Endothelial cell of umbilical vein (primary cell): ENCODE results near the gene PDLIM1. TPM values are rescaled to one million over a fixed set of nuclear protein-coding genes. Genes with fewer than 3 reads are reported as not detected.

ENCODE experiments used
- BruUV-seq: library from RNA; stranded (reverse); fragments of 400-500 nt; replicated peaks from 2 replicates; lab custom pipeline; 2021; lab: Mats Ljungman, UMichigan
- CTCF ChIA-PET: fragments of 300-600, 350-600 bp; sonication (Branson Sonifier 250); formaldehyde crosslinking; loops from one replicate; lab custom pipeline; 2021; ENCODE audit warnings: antibody characterized with exemption, inconsistent platforms; lab: Charles Lee
- POLR2A ChIA-PET: fragments of 300-600, 350-600 bp; sonication (Branson Sonifier 250); formaldehyde crosslinking; loops from one replicate; lab custom pipeline; 2021; ENCODE audit warnings: antibody characterized with exemption, inconsistent platforms; lab: Charles Lee
- DNase-seq: peaks from one replicate; pipeline ENCODE4 v3.0.0-alpha.2; 2011; ENCODE audit warnings: low read depth, low spot score
- FAIRE-seq: peaks from 2 replicates; lab custom pipeline; 2011; peaks lifted over from hg19 to GRCh38; lab: Jason Lieb, UNC
- H2AFZ ChIP-seq: 2 replicates; pipeline ENCODE4 v1.6.0; 2012; ENCODE audit warnings: low read depth, low read length, control low read depth, inconsistent platforms
- H3K27ac ChIP-seq: 2 replicates; pipeline ENCODE4 v1.5.1; 2011; ENCODE audit warnings: low read depth, mild to moderate bottlenecking, control low read depth, low read length, moderate library complexity; ENCODE audit not compliant: insufficient read depth
- H3K27me3 ChIP-seq, 2 experiments: 2 replicates each; pipeline versions ENCODE4 v1.6.0 to v1.6.1; 2011; ENCODE audit warnings: low read length in 2 of 2, mixed read lengths in 1 of 2; ENCODE audit not compliant: control insufficient read depth in 2 of 2, insufficient read depth in 2 of 2
- H3K36me3 ChIP-seq, 2 experiments: 2 replicates in 1 of 2; 3 replicates in 1 of 2; pipeline ENCODE4 v1.5.1; 2011; ENCODE audit warnings: low read length in 2 of 2, mild to moderate bottlenecking in 1 of 2, moderate library complexity in 1 of 2; ENCODE audit not compliant: control insufficient read depth in 2 of 2, insufficient read depth in 2 of 2; ENCODE audit errors: extremely low read depth in 1 of 2
- H3K4me1 ChIP-seq: 3 replicates; pipeline ENCODE4 v1.5.1; 2011; ENCODE audit warnings: mild to moderate bottlenecking, low read length; ENCODE audit not compliant: control insufficient read depth, insufficient read depth; ENCODE audit errors: extremely low read depth
- H3K4me2 ChIP-seq: 2 replicates; pipeline ENCODE4 v1.6.1; 2011; ENCODE audit warnings: low read length, control low read depth, mixed read lengths; ENCODE audit not compliant: insufficient read depth
- H3K4me3 ChIP-seq, 3 experiments: fragments of 200-600 bp in 1 of 3; sonication (generic), shearing (Covaris generic) in 1 of 3; replicated peaks in 1 of 3; 2 replicates each; pipeline ENCODE4 v1.5.1; 2011 to 2016; ENCODE audit warnings: control low read depth in 3 of 3, low read length in 3 of 3, mild to moderate bottlenecking in 2 of 3, inconsistent platforms in 1 of 3, low read depth in 1 of 3, moderate library complexity in 1 of 3; ENCODE audit not compliant: insufficient read depth in 1 of 3
- H3K79me2 ChIP-seq: 2 replicates; pipeline ENCODE4 v1.6.0; 2012; ENCODE audit warnings: low read length, inconsistent platforms; ENCODE audit not compliant: control insufficient read depth, insufficient read depth
- H3K9ac ChIP-seq: replicated peaks from 2 replicates; pipeline ENCODE3; 2011; ENCODE audit warnings: low read length, control low read depth; ENCODE audit not compliant: insufficient read depth; ENCODE audit errors: extremely low read depth
- H3K9me1 ChIP-seq: replicated peaks from 3 replicates; pipeline ENCODE4 v1.6.0; 2011; ENCODE audit warnings: mild to moderate bottlenecking, low read length; ENCODE audit not compliant: control insufficient read depth, insufficient read depth; ENCODE audit errors: extremely low read depth
- H3K9me3 ChIP-seq: replicated peaks from 2 replicates; pipeline ENCODE4 v1.5.1; 2012; ENCODE audit warnings: low read length, inconsistent platforms; ENCODE audit not compliant: control insufficient read depth, insufficient read depth
- H4K20me1 ChIP-seq: replicated peaks from 2 replicates; pipeline ENCODE3; 2011; ENCODE audit warnings: mild to moderate bottlenecking, low read length; ENCODE audit not compliant: control insufficient read depth, insufficient read depth; ENCODE audit errors: extremely low read depth
- CTCF ChIP-seq, 2 donors: IDR thresholded peaks; 1 replicate in 1 of 2; 2 replicates in 1 of 2; pipeline ENCODE4 v1.5.1; 2011; ENCODE audit warnings: low read length in 2 of 2, mild to moderate bottlenecking in 2 of 2, moderate library complexity in 2 of 2, control low read depth in 1 of 2, inconsistent platforms in 1 of 2, low read depth in 1 of 2; ENCODE audit not compliant: insufficient read depth in 1 of 2; ENCODE audit errors: extremely low read depth in 1 of 2
- EZH2 ChIP-seq: IDR thresholded peaks from 2 replicates; pipeline ENCODE4 v1.6.1; 2012; ENCODE audit warnings: borderline replicate concordance, low read depth, mild to moderate bottlenecking, moderate library complexity, low read length, inconsistent platforms; ENCODE audit not compliant: severe bottlenecking
- FOS ChIP-seq: IDR thresholded peaks from 2 replicates; pipeline ENCODE4 v1.6.1; 2011; ENCODE audit warnings: mild to moderate bottlenecking, low read length, moderate library complexity, borderline replicate concordance; ENCODE audit not compliant: insufficient read depth
- GATA2 ChIP-seq: IDR thresholded peaks from 2 replicates; pipeline ENCODE4 v1.7.0; 2011; ENCODE audit warnings: low read depth, mild to moderate bottlenecking, moderate library complexity, mixed read lengths, low read length; ENCODE audit not compliant: insufficient read length, insufficient read depth
- JUN ChIP-seq: IDR thresholded peaks from 2 replicates; pipeline ENCODE4 v1.6.1; 2011; ENCODE audit warnings: borderline replicate concordance, low read depth; ENCODE audit not compliant: insufficient read length, insufficient read depth
- MAX ChIP-seq: IDR thresholded peaks from 2 replicates; pipeline ENCODE4 v1.6.1; 2011; ENCODE audit not compliant: insufficient read depth, insufficient read length
- MYC ChIP-seq: IDR thresholded peaks from one replicate; pipeline ENCODE4 v1.6.1; 2011; ENCODE audit warnings: mild to moderate bottlenecking, low read depth, low read length
- POLR2A ChIP-seq: IDR thresholded peaks from 2 replicates; pipeline ENCODE4 v1.6.1; 2012; ENCODE audit warnings: low read depth, mild to moderate bottlenecking, control low read depth, low read length
- POLR2AphosphoS5 ChIP-seq: IDR thresholded peaks from 2 replicates; pipeline ENCODE4 v1.6.1; 2012; ENCODE audit warnings: low read depth, mild to moderate bottlenecking, control low read depth, low read length, moderate library complexity; ENCODE audit not compliant: insufficient read depth
- dilution Hi-C: fragments of 300-500 bp; cut with MboI; formaldehyde crosslinking; loops from one replicate; pipeline ENCODE4 v1.15.0; 2019; ENCODE audit warnings: low sequenced_read_pairs; ENCODE audit not compliant: extremely low pct_ligation_motif_present
- intact Hi-C: fragments of 100-400 bp; cut with micrococcal nuclease; formaldehyde crosslinking; loops from one replicate; pipeline ENCODE4 v1.10.0; 2022
- polyA plus RNA-seq, 4 experiments: library from polyadenylated mRNA; depleted of rRNA in 3 of 4; stranded (reverse) in 3 of 4; unstranded in 1 of 4; fragments of >200 nt; gene quantifications; 2 replicates each; pipeline versions ENCODE4 v1.2.1 to v1.2.3, GENCODE V29; 2011 to 2012; ENCODE audit warnings: missing spikeins in 1 of 4
- total RNA-seq: library from RNA; stranded (reverse); gene quantifications from 2 replicates; pipeline ENCODE4 v1.2.3, GENCODE V29; 2021

The PDLIM1 gene
- total and polyA plus RNA-seq, 2 donors (not counting 3 experiments of a cell fraction or from before 2014, with no cell fraction given): 91.1 to 122 TPM

GRCh38 chr10:95304463-95304862 lies 13.7 kb upstream of the PDLIM1 start:
- FAIRE-seq (no peak), DNase-seq (no peak)
- ChIA-PET POLR2A (no interaction called here), CTCF (interaction anchor here (1.0 kb wide), 2 partner anchors 9 to 62 kb away, joined by 3 read pairs; no protein-coding TSS in a partner anchor)
- Histone ChIP-seq H3K27ac (no peak overlapping the region), H3K27me3 (no peaks in the 10 kb centered on the region), H3K9me3 (no peaks in the 10 kb centered on the region), H3K4me1 (peaks cover 15% of the 10 kb centered on the region), H3K79me2 (no peaks in the 10 kb centered on the region), H4K20me1 (no peaks in the 10 kb centered on the region), H3K36me3 (no peaks in the 10 kb centered on the region), H2AFZ (no peak overlapping the region), H3K9me1 (no peaks in the 10 kb centered on the region), H3K9ac (no peak overlapping the region), H3K4me3 (no peak overlapping the region), H3K4me2 (no peak overlapping the region)
- dilution Hi-C loops: no loop called here
- TF ChIP-seq POLR2AphosphoS5 (no peak), FOS (no peak), CTCF (IDR thresholded peaks at IDR 0.05; ENCODE audit: extremely low read depth in 1 of 2, insufficient read depth in 1 of 2, low read depth in 1 of 2, low read length in 2 of 2) (no peak), EZH2 (no peak), GATA2 (no peak), JUN (no peak), POLR2A (no peak), MYC (no peak), MAX (no peak)
- intact Hi-C loops: no loop called here
- BruUV-seq: no TSS peak
